ENCODE measurements around the gene LRRC8E. TPM values are rescaled to one million over a fixed set of nuclear protein-coding genes. Genes with fewer than 3 reads are reported as not detected.

Gene LRRC8E
- total and polyA plus RNA-seq, 4 donors = 1.8 to 3.3 (median 2.4) TPM; not detected in 1

GRCh38 chr19:7926727-7927604, 38.7 kb downstream of the LRRC8E start:
- no peaks in the 10 kb centered on the region for H3K27me3 ChIP-seq (ENCODE audit: control insufficient read depth in 4 of 4, insufficient read depth in 4 of 4, low read length in 3 of 4)
- H3K27ac ChIP-seq (ENCODE audit: low read depth in 1 of 2, low read length in 2 of 2) = no peak overlapping the region
- H3K36me3 ChIP-seq (ENCODE audit: control insufficient read depth in 4 of 4, insufficient read depth in 3 of 4, low read depth in 1 of 4, low read length in 3 of 4) = peaks cover 2 to 26% (median 11%) of the 10 kb centered on the region in 4 donors
- H3K9ac ChIP-seq (ENCODE audit: low read depth in 1 of 2, low read length in 2 of 2) = no peak overlapping the region
- DNase-seq (ENCODE audit: low spot score) = no peak
- TF ChIP-seq FOXA1 (IDR thresholded peaks at IDR 0.05) (no peak), JUND (IDR thresholded peaks at IDR 0.05) (no peak), MAX (IDR thresholded peaks at IDR 0.05) (no peak), ZBTB33 (IDR thresholded peaks at IDR 0.05) (no peak), FOXA2 (IDR thresholded peaks at IDR 0.05) (no peak), GABPA (IDR thresholded peaks at IDR 0.05 in 1 of 2, conservative IDR thresholded peaks at IDR 0.05 in 1 of 2) (no peak), SP1 (IDR thresholded peaks at IDR 0.05) (no peak), HNF4G (IDR thresholded peaks at IDR 0.05) (no peak), REST (IDR thresholded peaks at IDR 0.05) (no peak), TAF1 (conservative IDR thresholded peaks at IDR 0.05) (no peak)
- 90% methylated on average over 32 of the region's 32 CpGs for WGBS
- no peak overlapping the region for H3K4me3 ChIP-seq (ENCODE audit: low read depth in 1 of 3, low read length in 3 of 3)
- H3K9me3 ChIP-seq (ENCODE audit: control insufficient read depth in 4 of 4, low read length in 3 of 4) = no peaks in the 10 kb centered on the region
- H3K4me1 ChIP-seq (ENCODE audit: control insufficient read depth in 4 of 4, insufficient read depth in 4 of 4, low read length in 3 of 4) = peaks cover 8 to 13% (median 9%) of the 10 kb centered on the region in 4 donors

GRCh38 chr19:7927605-7928333, 39.5 kb downstream of the LRRC8E start:
- no peak overlapping the region for H3K9ac ChIP-seq (ENCODE audit: low read depth in 1 of 2, low read length in 2 of 2)
- H3K27me3 ChIP-seq (ENCODE audit: control insufficient read depth in 4 of 4, insufficient read depth in 4 of 4, low read length in 3 of 4) = no peaks in the 10 kb centered on the region
- peaks cover 8 to 27% (median 15%) of the 10 kb centered on the region in 4 donors for H3K36me3 ChIP-seq (ENCODE audit: control insufficient read depth in 4 of 4, insufficient read depth in 3 of 4, low read depth in 1 of 4, low read length in 3 of 4)
- H3K27ac ChIP-seq (ENCODE audit: low read depth in 1 of 2, low read length in 2 of 2) = no peak overlapping the region
- no peak for TF ChIP-seq FOXA2 (IDR thresholded peaks at IDR 0.05)
- no peak for TF ChIP-seq HNF4A (conservative IDR thresholded peaks at IDR 0.05)
- no peak for TF ChIP-seq RAD21 (IDR thresholded peaks at IDR 0.05)
- TF ChIP-seq SP1 (IDR thresholded peaks at IDR 0.05) = no peak
- no peak for TF ChIP-seq MAX (IDR thresholded peaks at IDR 0.05)
- TF ChIP-seq GABPA (IDR thresholded peaks at IDR 0.05 in 1 of 2, conservative IDR thresholded peaks at IDR 0.05 in 1 of 2) = no peak
- no peak for TF ChIP-seq NR2F2 (IDR thresholded peaks at IDR 0.05)
- TF ChIP-seq ZBTB33 (IDR thresholded peaks at IDR 0.05) = no peak
- no peak for TF ChIP-seq JUND (IDR thresholded peaks at IDR 0.05)
- TF ChIP-seq YY1 (IDR thresholded peaks at IDR 0.05) = no peak
- no peak for TF ChIP-seq REST (IDR thresholded peaks at IDR 0.05)
- TF ChIP-seq FOXA1 (IDR thresholded peaks at IDR 0.05) = no peak
- no peak for TF ChIP-seq EGR1 (IDR thresholded peaks at IDR 0.05; ENCODE audit: low read depth in 2 of 2)
- TF ChIP-seq ATF3 (IDR thresholded peaks at IDR 0.05) = no peak
- TF ChIP-seq RXRA (IDR thresholded peaks at IDR 0.05) = no peak
- no peak overlapping the region for H3K4me3 ChIP-seq (ENCODE audit: low read depth in 1 of 3, low read length in 3 of 3)
- peaks cover 8 to 12% (median 9%) of the 10 kb centered on the region in 4 donors for H3K4me1 ChIP-seq (ENCODE audit: control insufficient read depth in 4 of 4, insufficient read depth in 4 of 4, low read length in 3 of 4)
- no peaks in the 10 kb centered on the region for H3K9me3 ChIP-seq (ENCODE audit: control insufficient read depth in 4 of 4, low read length in 3 of 4)
- no peak for DNase-seq (ENCODE audit: low spot score)
- 92% methylated on average over 23 of the region's 23 CpGs for WGBS
